ENCODE results near the gene ATP2C1.

ATP2C1 gene

GRCh38 chr3:130895690-130896488 lies 2.0 kb downstream of the ATP2C1 start:
- peak; percentile 74 for DNase-seq

GRCh38 chr3:130897316-130897715 lies 3.4 kb downstream of the ATP2C1 start:
- DNase-seq = no peak

- DNase-seq = no peak
Observed at GRCh38 chr3:130900959-130901358, 7.1 kb downstream of the ATP2C1 start.

GRCh38 chr3:130901463-130902204 lies 7.8 kb downstream of the ATP2C1 start:
- DNase-seq = peak; percentile 28

- no peak for DNase-seq
Observed at GRCh38 chr3:130903412-130903908, 9.6 kb downstream of the ATP2C1 start.

GRCh38 chr3:130904491-130904890 lies 10.6 kb downstream of the ATP2C1 start:
- DNase-seq = peak; percentile 50

GRCh38 chr3:130905551-130905950 lies 11.7 kb downstream of the ATP2C1 start:
- no peak for DNase-seq

GRCh38 chr3:130906374-130906995 lies 12.6 kb downstream of the ATP2C1 start:
- peak; percentile 57 for DNase-seq

- DNase-seq = no peak
Observed at GRCh38 chr3:130907500-130907899, 13.6 kb downstream of the ATP2C1 start.

GRCh38 chr3:130907966-130908365 lies 14.1 kb downstream of the ATP2C1 start:
- no peak for DNase-seq

GRCh38 chr3:130915567-130916292 lies 21.8 kb downstream of the ATP2C1 start:
- DNase-seq = no peak

GRCh38 chr3:130916507-130917167 lies 22.8 kb downstream of the ATP2C1 start:
- no peak for DNase-seq

- DNase-seq = no peak
Observed at GRCh38 chr3:130918328-130918727, 24.4 kb downstream of the ATP2C1 start.

- DNase-seq = peak; percentile 33
Observed at GRCh38 chr3:130925628-130926027, 31.7 kb downstream of the ATP2C1 start.

GRCh38 chr3:130926504-130926903 lies 32.6 kb downstream of the ATP2C1 start:
- no peak for DNase-seq

- no peak for DNase-seq
Observed at GRCh38 chr3:130929804-130930203, 35.9 kb downstream of the ATP2C1 start.

- no peak for DNase-seq
Observed at GRCh38 chr3:130932979-130933378, 39.1 kb downstream of the ATP2C1 start.

GRCh38 chr3:130933801-130934345 lies 40.0 kb downstream of the ATP2C1 start:
- no peak for DNase-seq

- DNase-seq = no peak
Observed at GRCh38 chr3:130934442-130935089, 40.7 kb downstream of the ATP2C1 start.

- no peak for DNase-seq
Observed at GRCh38 chr3:130935761-130936492, 42.0 kb downstream of the ATP2C1 start.

- DNase-seq = no peak
Observed at GRCh38 chr3:130939753-130940152, 45.9 kb downstream of the ATP2C1 start.

Data from hematopoietic multipotent progenitor cell treated with erythropoietin and hydrocortisone succinate and interleukin-3 and kit ligand, for 4 days (in vitro differentiated cells).